K562 (cell line): ENCODE results near the gene NCAM2. TPM values are rescaled to one million over a fixed set of nuclear protein-coding genes. Genes with fewer than 3 reads are reported as not detected.

Source experiments
- ATAC-seq: fragments of 200-7000 bp; cut with Tn5 transposase; 3 replicates; pipeline ENCODE4 v1.9.1; 2020; ENCODE audit warnings: moderate library complexity
- BruUV-seq: library from RNA; stranded (reverse); fragments of 400-500 nt; replicated peaks from 2 replicates; lab custom pipeline; 2021; lab: Mats Ljungman, UMichigan
- CTCF ChIA-PET: fragments of 300-600 bp; formaldehyde crosslinking; extraction: SDS; loops from one replicate; lab custom pipeline; 2021; ENCODE audit warnings: low intra/inter-chr PET ratio; lab: Yijun Ruan, JAX
- POLR2A ChIA-PET: fragments of 300-600, 350-650 bp; sonication (Branson Sonifier 250); formaldehyde crosslinking; extraction: SDS; loops from one replicate; lab custom pipeline; 2021; ENCODE audit warnings: antibody characterized with exemption, inconsistent platforms; lab: Yijun Ruan, JAX
- DNase-seq, 4 experiments: peaks; one replicate each; pipeline versions ENCODE4 v3.0.0 to v3.0.0-alpha.2; 2011 to 2018; ENCODE audit warnings: low spot score in 3 of 4, mixed read lengths in 3 of 4; ENCODE audit errors: extremely low read depth in 1 of 4
- FAIRE-seq: peaks from 2 replicates; lab custom pipeline; 2011; peaks lifted over from hg19 to GRCh38; lab: Jason Lieb, UNC
- H2AFZ ChIP-seq: 2 replicates; pipeline ENCODE4 v1.6.0; 2011; ENCODE audit warnings: low read depth, low read length, control low read depth, inconsistent platforms
- H3K27ac ChIP-seq: fragments of 200-600 bp; 3 replicates; pipeline ENCODE4 v1.8.0; 2011; ENCODE audit warnings: low read depth, mild to moderate bottlenecking, control low read depth, inconsistent platforms, low read length, moderate library complexity, mixed read lengths; ENCODE audit errors: extremely low read depth
- H3K27me3 ChIP-seq, 2 experiments: fragments of 300-600 bp in 1 of 2; 2 replicates in 1 of 2; 3 replicates in 1 of 2; pipeline versions ENCODE4 v1.6.0 to v1.8.0; 2011; ENCODE audit warnings: inconsistent platforms in 2 of 2, low read length in 2 of 2, mild to moderate bottlenecking in 1 of 2, mixed read lengths in 1 of 2, moderate library complexity in 1 of 2; ENCODE audit not compliant: control insufficient read depth in 2 of 2, insufficient read depth in 2 of 2
- H3K36me3 ChIP-seq: fragments of 300-600 bp; 3 replicates; pipeline ENCODE4 v1.8.0; 2011; ENCODE audit warnings: mild to moderate bottlenecking, low read length, inconsistent platforms; ENCODE audit not compliant: control insufficient read depth, insufficient read depth
- H3K4me1 ChIP-seq, 2 experiments: fragments of 200-600 bp in 1 of 2; replicated peaks in 1 of 2; 2 replicates in 1 of 2; 3 replicates in 1 of 2; pipeline versions ENCODE4 v1.5.1 to v1.8.0; 2011; ENCODE audit warnings: inconsistent platforms in 2 of 2, low read length in 2 of 2, mild to moderate bottlenecking in 1 of 2, mixed read lengths in 1 of 2, moderate library complexity in 1 of 2; ENCODE audit not compliant: control insufficient read depth in 2 of 2, insufficient read depth in 2 of 2
- H3K4me2 ChIP-seq: 2 replicates; pipeline ENCODE4 v1.6.1; 2011; ENCODE audit warnings: low read length, control low read depth, inconsistent platforms, mixed read lengths; ENCODE audit not compliant: insufficient read depth
- H3K4me3 ChIP-seq: fragments of 200-600 bp; sonication (generic), shearing (Covaris generic); 2 replicates; pipeline ENCODE4 v1.5.1; 2016; ENCODE audit warnings: control low read depth, inconsistent platforms
- H3K79me2 ChIP-seq: fragments of 200-600 bp; 3 replicates; pipeline ENCODE4 v1.8.0; 2011; ENCODE audit warnings: low read length, inconsistent platforms; ENCODE audit not compliant: control insufficient read depth, insufficient read depth
- H3K9ac ChIP-seq, 2 experiments: 2 replicates each; pipeline versions ENCODE4 v1.6.0 to v1.6.1; 2011; ENCODE audit warnings: low read depth in 2 of 2, low read length in 2 of 2, control low read depth in 1 of 2, inconsistent platforms in 1 of 2, mild to moderate bottlenecking in 1 of 2, mixed read lengths in 1 of 2; ENCODE audit not compliant: insufficient read depth in 1 of 2
- H3K9me1 ChIP-seq: one replicate; pipeline ENCODE4 v1.6.0; 2011; ENCODE audit warnings: inconsistent platforms, mild to moderate bottlenecking, low read length, moderate library complexity; ENCODE audit not compliant: control insufficient read depth, insufficient read depth
- H3K9me3 ChIP-seq: replicated peaks from 2 replicates; pipeline ENCODE4 v1.5.1; 2011; ENCODE audit warnings: low read depth, low read length, inconsistent platforms; ENCODE audit not compliant: control insufficient read depth, insufficient read depth
- H4K20me1 ChIP-seq: replicated peaks from 2 replicates; pipeline ENCODE4 v1.6.1; 2011; ENCODE audit warnings: low read length, inconsistent platforms, mixed read lengths; ENCODE audit not compliant: control insufficient read depth, insufficient read depth
- BRF1 ChIP-seq: IDR thresholded peaks from 3 replicates; pipeline ENCODE4 v1.6.1; 2011; ENCODE audit warnings: borderline replicate concordance, mild to moderate bottlenecking; ENCODE audit not compliant: insufficient read length; ENCODE audit errors: extremely low read depth
- CHD4 ChIP-seq: fragments of 200-600 bp; sonication (generic); IDR thresholded peaks from 3 replicates; pipeline ENCODE4 v1.6.1; 2012; ENCODE audit warnings: low read depth, mild to moderate bottlenecking, mixed read lengths, low read length, inconsistent platforms; ENCODE audit not compliant: insufficient read depth, insufficient replicate concordance, poor library complexity, severe bottlenecking
- E2F3 ChIP-seq: fragments of 250-450 bp; sonication (Bioruptor Pico); IDR thresholded peaks from 2 replicates; pipeline ENCODE4 v1.4.0; 2020; ENCODE audit warnings: mild to moderate bottlenecking
- FOXA1 ChIP-seq: fragments of 450-650 bp; IDR thresholded peaks from 2 replicates; pipeline ENCODE4 v1.6.1; 2016; ENCODE audit warnings: mild to moderate bottlenecking, borderline replicate concordance
- GABPB1 ChIP-seq: sonication (generic); formaldehyde crosslinking; IDR thresholded peaks from 2 replicates; pipeline ENCODE4 v1.8.0; 2022; ENCODE audit warnings: mild to moderate bottlenecking, missing genetic modification reagents
- KAT8 ChIP-seq: fragments of 450-650 bp; IDR thresholded peaks from 2 replicates; pipeline ENCODE4 v1.6.1; 2016; ENCODE audit warnings: low read depth, mild to moderate bottlenecking
- NCOA2 ChIP-seq, 2 experiments: fragments of 450-650 bp; IDR thresholded peaks; 2 replicates each; pipeline ENCODE4 v1.6.1; 2018; ENCODE audit warnings: mild to moderate bottlenecking in 2 of 2, moderate library complexity in 1 of 2; ENCODE audit not compliant: partially characterized antibody in 2 of 2
- RAD21 ChIP-seq, 2 experiments: fragments of 250-450 bp in 1 of 2; fragments of 450-650 bp in 1 of 2; sonication (Bioruptor Pico) in 1 of 2; formaldehyde crosslinking in 1 of 2; IDR thresholded peaks in 1 of 2; conservative IDR thresholded peaks in 1 of 2; 2 replicates each; pipeline versions ENCODE4 v1.4.0 to v1.8.0; 2020 to 2022; ENCODE audit warnings: mild to moderate bottlenecking in 2 of 2, moderate library complexity in 1 of 2
- TAL1 ChIP-seq: fragments of 450-650 bp; IDR thresholded peaks from 2 replicates; pipeline ENCODE4 v1.6.1; 2016; ENCODE audit warnings: mild to moderate bottlenecking
- TGIF2 ChIP-seq: sonication (generic); formaldehyde crosslinking; IDR thresholded peaks from 2 replicates; pipeline ENCODE4 v1.8.1; 2022; ENCODE audit warnings: mild to moderate bottlenecking, missing genetic modification reagents, moderate library complexity
- ZSCAN32 ChIP-seq: fragments of 450-650 bp; formaldehyde crosslinking; IDR thresholded peaks from 2 replicates; pipeline ENCODE4 v1.4.0; 2020; ENCODE audit warnings: mild to moderate bottlenecking, moderate library complexity
- WGBS: fragments of 100-300 bp; shearing (Covaris generic); methylation state at CpG from one replicate; pipeline ENCODE4 v1.1.6; 2016; ENCODE audit warnings: low coverage, mixed read lengths; ENCODE audit not compliant: insufficient coverage; ENCODE audit errors: missing lambda C conversion rate; 5-methylcytosine and 5-hydroxymethylcytosine counted together
- in situ Hi-C: fragments of 300-500 bp; cut with MboI; formaldehyde crosslinking; loops from 4 replicates; pipeline ENCODE4 v1.15.0; 2018; ENCODE audit warnings: inconsistent platforms, mixed read lengths
- intact Hi-C: fragments of 100-400 bp; cut with micrococcal nuclease; formaldehyde crosslinking; loops from 2 replicates; pipeline ENCODE4 v1.14.2; 2022
- polyA plus RNA-seq, 8 experiments: library from polyadenylated mRNA; depleted of rRNA in 4 of 8; stranded (reverse) in 5 of 8; unstranded in 3 of 8; fragments of >200 nt; fragmentation: Nextera tagmentation in 2 of 8; fragmentation: Illumina TruSeq in 1 of 8; extraction: Ambion mirVana in 2 of 8; extraction: Trizol in 1 of 8; gene quantifications; 2 replicates each; pipeline versions ENCODE4 v1.2.1 to v1.2.3, GENCODE V29; 2011 to 2014; ENCODE audit warnings: inconsistent platforms in 1 of 8, missing spikeins in 1 of 8
- total RNA-seq, 7 experiments: library from RNA; depleted of rRNA in 6 of 7; stranded (reverse); fragments of >200 nt in 6 of 7; fragmentation: Illumina TruSeq in 2 of 7; extraction: Trizol in 2 of 7; gene quantifications; 2 replicates each; pipeline versions ENCODE4 v1.2.1 to v1.2.3, GENCODE V29; 2011 to 2021; ENCODE audit warnings: low replicate concordance in 1 of 7

The NCAM2 gene
- total and polyA plus RNA-seq, 9 of the 15 experiments (the other 6 are each of a cell fraction or from before 2014, with no cell fraction given), result 14.0 to 58.2 (median 27.8) TPM

GRCh38 chr21:21341041-21341440 is 342.8 kb downstream of the NCAM2 start:
- H3K9me3 ChIP-seq, result peaks cover 7% of the 10 kb centered on the region; the same call in 1 of the 2 replicates
- peaks cover 24% of the 10 kb centered on the region; the same call in 2 of the 3 replicates for H3K36me3 ChIP-seq
- in situ Hi-C loops, result no loop called here
- no peak overlapping the region for H3K27ac ChIP-seq
- intact Hi-C loops, result no loop called here
- no peaks in the 10 kb centered on the region for H3K4me1 ChIP-seq
- DNase-seq (no peak), FAIRE-seq (no peak), ATAC-seq (no peak)
- TF ChIP-seq KAT8 (no peak), TGIF2 (no peak), GABPB1 (CRISPR knock-in tag) (no peak), TAL1 (no peak), ZSCAN32 (CRISPR knock-in tag) (no peak), BRF1 (no peak), RAD21 (CRISPR knock-in tag; conservative IDR thresholded peaks at IDR 0.05 in 1 of 2, IDR thresholded peaks at IDR 0.05 in 1 of 2) (no peak), NCOA2 (IDR thresholded peaks at IDR 0.05; ENCODE audit: partially characterized antibody in 2 of 2) (no peak), FOXA1 (no peak), E2F3 (CRISPR knock-in tag) (no peak), CHD4 (no peak)
- no peaks in the 10 kb centered on the region for H3K9me1 ChIP-seq
- H3K79me2 ChIP-seq, result no peaks in the 10 kb centered on the region
- 95% methylated on average over 2 of the region's 2 CpGs for WGBS
- no peaks in the 10 kb centered on the region for H3K27me3 ChIP-seq
- no peak overlapping the region for H3K4me2 ChIP-seq
- ChIA-PET POLR2A (no interaction called here), CTCF (no interaction called here)
- H3K4me3 ChIP-seq, result no peak overlapping the region
- H2AFZ ChIP-seq, result no peak overlapping the region
- no peak overlapping the region for H3K9ac ChIP-seq
- H4K20me1 ChIP-seq, result no peaks in the 10 kb centered on the region
- no TSS peak for BruUV-seq
